SU-DHL-6 (cell line): ENCODE data around the gene TXN2.

Experiments used
- EZH2phosphoT487 ChIP-seq: fragments of 200-600 bp; sonication (generic), shearing (Covaris generic); conservative IDR thresholded peaks from 2 replicates; pipeline ENCODE4 v1.6.1; 2018; ENCODE audit warnings: mild to moderate bottlenecking, antibody characterized with exemption, low read length, moderate library complexity, mixed read lengths
- TF ChIP-seq, protein P1 (sequence below): fragments of 200-600 bp; sonication (generic); IDR thresholded peaks from one replicate; pipeline ENCODE4 v1.5.1; 2017; ENCODE audit warnings: antibody characterized with exemption, mild to moderate bottlenecking, low read length, moderate library complexity; ENCODE audit not compliant: insufficient read depth, poor library complexity, severe bottlenecking

DNA sequence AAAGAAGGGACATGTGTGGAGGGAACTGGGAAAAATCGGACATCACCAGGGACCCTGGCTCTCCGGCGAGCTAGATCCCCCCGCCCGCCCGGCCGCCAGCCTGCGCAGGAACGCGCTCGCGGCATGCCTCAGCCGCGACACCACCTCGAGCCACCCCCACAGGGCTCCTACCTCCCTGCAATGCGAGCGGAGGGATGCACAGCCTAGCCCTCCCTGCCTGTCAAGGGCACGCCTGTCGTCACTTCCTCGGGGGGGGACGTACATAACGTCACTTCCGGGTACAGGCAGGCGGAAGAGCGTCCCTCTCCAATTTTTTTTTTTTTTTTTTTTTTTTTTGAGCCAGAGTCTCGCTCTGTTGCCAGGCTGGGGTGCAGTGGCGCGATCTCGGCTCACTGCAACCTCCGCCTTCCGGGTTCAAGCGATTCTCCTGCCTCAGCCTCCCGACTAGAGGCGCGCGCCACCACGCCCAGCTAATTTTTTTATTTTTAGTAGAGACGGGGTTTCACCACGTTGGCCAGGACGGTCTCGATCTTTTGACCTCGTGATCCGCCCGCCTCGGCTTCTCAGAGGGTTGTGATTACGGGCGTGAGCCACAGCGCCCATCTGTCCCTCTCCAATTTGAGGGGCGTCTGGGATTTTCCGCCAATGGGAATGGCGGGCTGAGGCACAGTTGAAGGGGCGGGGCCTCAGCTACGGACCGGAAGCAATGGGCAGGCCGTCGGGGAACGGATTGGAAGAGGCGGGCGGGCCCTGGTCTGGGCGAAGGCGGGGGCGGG, at the start of gene TXN2:
- TF ChIP-seq, protein P1, sequence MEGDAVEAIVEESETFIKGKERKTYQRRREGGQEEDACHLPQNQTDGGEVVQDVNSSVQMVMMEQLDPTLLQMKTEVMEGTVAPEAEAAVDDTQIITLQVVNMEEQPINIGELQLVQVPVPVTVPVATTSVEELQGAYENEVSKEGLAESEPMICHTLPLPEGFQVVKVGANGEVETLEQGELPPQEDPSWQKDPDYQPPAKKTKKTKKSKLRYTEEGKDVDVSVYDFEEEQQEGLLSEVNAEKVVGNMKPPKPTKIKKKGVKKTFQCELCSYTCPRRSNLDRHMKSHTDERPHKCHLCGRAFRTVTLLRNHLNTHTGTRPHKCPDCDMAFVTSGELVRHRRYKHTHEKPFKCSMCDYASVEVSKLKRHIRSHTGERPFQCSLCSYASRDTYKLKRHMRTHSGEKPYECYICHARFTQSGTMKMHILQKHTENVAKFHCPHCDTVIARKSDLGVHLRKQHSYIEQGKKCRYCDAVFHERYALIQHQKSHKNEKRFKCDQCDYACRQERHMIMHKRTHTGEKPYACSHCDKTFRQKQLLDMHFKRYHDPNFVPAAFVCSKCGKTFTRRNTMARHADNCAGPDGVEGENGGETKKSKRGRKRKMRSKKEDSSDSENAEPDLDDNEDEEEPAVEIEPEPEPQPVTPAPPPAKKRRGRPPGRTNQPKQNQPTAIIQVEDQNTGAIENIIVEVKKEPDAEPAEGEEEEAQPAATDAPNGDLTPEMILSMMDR, result no peak
- TF ChIP-seq EZH2phosphoT487, result no peak
